ENCODE data around the gene ZBTB24. TPM values are rescaled to one million over a fixed set of nuclear protein-coding genes. Genes with fewer than 3 reads are reported as not detected.
A peak's percentile ranks its signal among the peaks of the same experiment; 100 is the strongest.
"Not testable (repeated sequence)": the region's sequence is repeated elsewhere in the genome, so short reads cannot be mapped to it uniquely, and the experiment has no call there.

ZBTB24 gene
- total and polyA plus RNA-seq, 10 donors, result 4.5 to 15.0 (median 11.9) TPM

DNA sequence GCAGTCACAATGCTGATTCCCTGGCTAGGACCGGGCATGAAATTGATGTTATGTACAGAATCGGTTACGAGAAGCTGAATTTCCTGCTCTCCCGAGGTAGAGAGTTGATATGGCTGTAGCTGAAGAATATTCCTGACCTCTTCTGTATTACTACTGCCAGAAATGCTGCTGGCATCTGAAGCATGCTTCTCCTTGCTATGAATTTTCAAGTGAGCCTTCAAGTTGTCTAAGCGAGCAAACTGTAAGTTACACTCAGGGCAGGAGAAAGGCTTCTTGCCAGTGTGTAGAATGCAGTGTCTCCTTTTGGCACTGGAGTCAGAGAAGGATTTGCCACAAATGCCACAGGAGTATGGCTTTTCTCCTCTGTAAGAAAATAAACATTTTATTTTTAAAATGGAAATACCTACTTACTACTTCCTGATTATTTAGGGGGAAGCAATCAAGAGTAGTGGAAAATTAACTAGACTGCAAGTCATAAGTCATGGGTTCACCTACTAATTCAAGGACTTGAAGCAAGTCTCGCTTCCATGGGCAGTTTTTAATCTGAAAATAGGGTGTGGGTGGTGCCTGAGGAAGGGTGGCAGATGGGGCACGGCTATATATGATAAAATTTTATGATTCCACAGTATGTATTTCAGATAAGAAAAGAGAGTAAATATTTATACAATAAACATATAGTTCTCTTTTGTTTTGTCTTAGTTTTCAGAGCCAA lies 16.7 kb downstream of the ZBTB24 start:
- intact Hi-C loops (cut with DNase I; ENCODE audit: low total_unique reads), result no loop called here
- H3K4me1 ChIP-seq, result peaks cover 0 to 47% (median 0%) of the 10 kb centered on the region in 6 donors
- peaks cover 0 to 1% (median 0%) of the 10 kb centered on the region in 8 donors for H3K9me3 ChIP-seq
- no peaks in the 10 kb centered on the region for H3K27me3 ChIP-seq (replicated peaks in 1 of 7)
- TF ChIP-seq POLR2A (IDR thresholded peaks at IDR 0.05) (no peak), POLR2AphosphoS5 (IDR thresholded peaks at IDR 0.05) (no peak)
- TF ChIP-seq, protein P1, sequence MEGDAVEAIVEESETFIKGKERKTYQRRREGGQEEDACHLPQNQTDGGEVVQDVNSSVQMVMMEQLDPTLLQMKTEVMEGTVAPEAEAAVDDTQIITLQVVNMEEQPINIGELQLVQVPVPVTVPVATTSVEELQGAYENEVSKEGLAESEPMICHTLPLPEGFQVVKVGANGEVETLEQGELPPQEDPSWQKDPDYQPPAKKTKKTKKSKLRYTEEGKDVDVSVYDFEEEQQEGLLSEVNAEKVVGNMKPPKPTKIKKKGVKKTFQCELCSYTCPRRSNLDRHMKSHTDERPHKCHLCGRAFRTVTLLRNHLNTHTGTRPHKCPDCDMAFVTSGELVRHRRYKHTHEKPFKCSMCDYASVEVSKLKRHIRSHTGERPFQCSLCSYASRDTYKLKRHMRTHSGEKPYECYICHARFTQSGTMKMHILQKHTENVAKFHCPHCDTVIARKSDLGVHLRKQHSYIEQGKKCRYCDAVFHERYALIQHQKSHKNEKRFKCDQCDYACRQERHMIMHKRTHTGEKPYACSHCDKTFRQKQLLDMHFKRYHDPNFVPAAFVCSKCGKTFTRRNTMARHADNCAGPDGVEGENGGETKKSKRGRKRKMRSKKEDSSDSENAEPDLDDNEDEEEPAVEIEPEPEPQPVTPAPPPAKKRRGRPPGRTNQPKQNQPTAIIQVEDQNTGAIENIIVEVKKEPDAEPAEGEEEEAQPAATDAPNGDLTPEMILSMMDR (IDR thresholded peaks at IDR 0.05 in 8 of 11, conservative IDR thresholded peaks at IDR 0.05 in 3 of 11), result no peak
- DNase-seq, result no peak
- WGBS, 5 donors, result 85 to 90% (median 86%) methylated on average over 7 of the region's 7 CpGs
- no peak overlapping the region for H3K4me3 ChIP-seq
- H3K27ac ChIP-seq, result no peak overlapping the region
- H3K36me3 ChIP-seq, result peaks cover 2 to 100% (median 71%) of the 10 kb centered on the region in 6 donors

DNA sequence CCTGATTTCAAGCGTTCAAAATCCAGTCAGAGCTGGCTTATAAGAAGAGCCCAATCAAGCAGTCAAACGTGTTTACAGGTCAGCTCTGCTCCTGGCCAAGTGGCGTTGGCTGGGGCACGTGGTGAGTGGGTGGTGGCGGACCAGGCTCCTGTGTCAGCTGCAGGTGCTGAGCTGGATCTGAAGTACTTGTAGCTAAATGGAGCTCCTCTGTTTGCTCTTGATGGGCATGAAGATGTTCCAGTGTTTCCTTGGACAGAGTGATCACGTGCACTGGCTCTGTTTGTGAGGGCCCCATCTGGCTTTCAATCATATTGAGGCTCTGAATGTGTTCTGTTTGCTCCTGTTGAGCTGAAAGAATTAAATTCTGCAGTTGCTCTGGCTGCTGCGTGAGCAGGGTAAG lies 17.2 kb downstream of the ZBTB24 start:
- 89 to 95% (median 91%) methylated on average over 6 to 7 of the region's 7 CpGs for WGBS, 5 donors
- intact Hi-C loops (cut with DNase I; ENCODE audit: low total_unique reads), result no loop called here
- TF ChIP-seq POLR2AphosphoS5 (IDR thresholded peaks at IDR 0.05) (no peak), POLR2A (IDR thresholded peaks at IDR 0.05) (no peak)
- TF ChIP-seq, protein P1 (IDR thresholded peaks at IDR 0.05 in 8 of 11, conservative IDR thresholded peaks at IDR 0.05 in 3 of 11), result no peak
- Histone ChIP-seq H3K27me3 (replicated peaks in 1 of 7) (no peaks in the 10 kb centered on the region), H3K27ac (no peak overlapping the region), H3K36me3 (peaks cover 2 to 100% (median 68%) of the 10 kb centered on the region in 6 donors), H3K4me1 (peaks cover 0 to 43% (median under 1%) of the 10 kb centered on the region in 6 donors), H3K9me3 (peaks cover 0 to 7% (median 2%) of the 10 kb centered on the region in 8 donors), H3K4me3 (no peak overlapping the region)
- DNase-seq, result no peak

DNA sequence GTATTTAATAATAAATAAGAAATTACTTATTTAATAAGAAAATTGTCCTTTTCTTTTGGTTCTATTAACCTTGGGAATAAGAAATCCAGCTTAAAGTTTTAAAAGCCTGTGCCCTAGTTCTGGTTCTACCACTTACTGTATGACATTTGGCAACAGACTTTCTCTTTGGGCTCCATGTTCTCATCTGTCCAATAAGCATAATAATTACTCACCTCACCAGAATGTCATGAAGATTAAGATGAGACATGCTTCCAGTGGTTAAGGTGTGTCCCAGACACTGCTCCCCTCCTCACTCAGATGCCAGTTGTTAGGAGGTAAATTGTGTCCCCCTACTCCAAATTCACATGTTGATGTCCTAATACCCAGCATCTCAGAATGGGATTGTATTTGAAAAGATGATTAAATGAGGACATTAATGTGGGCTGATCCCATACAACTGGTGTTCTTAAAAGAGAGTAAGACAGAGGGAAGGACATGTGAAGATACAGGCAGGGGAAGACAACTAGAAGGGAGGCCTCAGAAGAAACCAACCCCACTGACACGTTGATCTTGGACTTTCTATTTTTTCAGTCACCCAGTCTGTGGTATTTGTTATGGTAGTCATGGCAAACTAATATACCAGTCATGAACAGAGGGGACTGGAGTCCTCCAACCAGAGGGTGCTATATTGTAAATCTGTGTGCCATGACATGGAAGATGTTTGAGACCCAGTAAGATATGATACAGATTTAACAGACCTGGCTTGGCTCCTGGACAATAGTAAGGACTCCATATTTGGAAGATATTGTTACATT lies 21.1 kb downstream of the ZBTB24 start:
- H3K9me3 ChIP-seq, result peaks cover 0 to 7% (median 2%) of the 10 kb centered on the region in 8 donors
- TF ChIP-seq POLR2AphosphoS5 (IDR thresholded peaks at IDR 0.05) (no peak), POLR2A (IDR thresholded peaks at IDR 0.05) (no peak)
- TF ChIP-seq, protein P1 (IDR thresholded peaks at IDR 0.05 in 8 of 11, conservative IDR thresholded peaks at IDR 0.05 in 3 of 11), result no peak
- DNase-seq, result no peak
- WGBS, 5 donors, result 80 to 97% (median 91%) methylated on average over 1 of the region's 1 CpG
- no peak overlapping the region for H3K4me3 ChIP-seq
- H3K36me3 ChIP-seq, result peaks cover 2 to 63% (median 46%) of the 10 kb centered on the region in 6 donors
- no peaks in the 10 kb centered on the region for H3K27me3 ChIP-seq (replicated peaks in 1 of 7)
- no peak overlapping the region for H3K27ac ChIP-seq
- peaks cover 0 to 61% (median 30%) of the 10 kb centered on the region in 6 donors for H3K4me1 ChIP-seq
- intact Hi-C loops (cut with DNase I; ENCODE audit: low total_unique reads), result no loop called here

DNA sequence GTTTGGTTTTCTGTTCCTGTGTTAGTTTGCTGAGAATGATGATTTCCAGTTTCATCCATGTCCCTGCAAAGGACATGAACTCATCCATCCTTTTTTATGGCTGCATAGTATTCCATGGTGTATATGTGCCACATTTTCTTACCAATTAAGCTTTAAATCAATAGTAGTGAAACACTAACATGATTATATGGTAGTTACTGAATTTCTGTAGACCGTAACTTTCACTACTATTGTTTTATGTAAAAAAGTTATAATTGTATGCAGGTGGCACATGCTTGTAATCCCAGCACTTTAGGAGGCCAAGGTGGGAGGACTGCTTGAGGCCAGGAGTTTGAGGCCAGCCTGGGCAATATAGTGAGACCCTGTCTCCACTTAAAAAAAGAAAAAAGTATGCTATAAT lies 21.8 kb downstream of the ZBTB24 start:
- 96 to 100% (median 98%) methylated on average over 1 of the region's 1 CpG for WGBS, 5 donors
- intact Hi-C loops (cut with DNase I; ENCODE audit: low total_unique reads), result not testable (repeated sequence)

More for the DNA sequence above, 21.8 kb downstream of the ZBTB24 start:
- not testable (repeated sequence) for H3K9me3 ChIP-seq; H3K4me3 ChIP-seq; DNase-seq; H3K27me3 ChIP-seq (replicated peaks in 1 of 7)
- Histone ChIP-seq H3K36me3 (peaks cover 2 to 56% (median 38%) of the 10 kb centered on the region in 6 donors), H3K4me1 (peaks cover 0 to 66% (median 37%) of the 10 kb centered on the region in 6 donors), H3K27ac (peak overlapping the region in 2 of 8 donors; percentile 97 to 100)

Data from spleen (tissue), 11 donors.